GM12892 (cell line): ENCODE measurements around the gene GATA2.

ENCODE experiments used
- POLR2A ChIP-seq: IDR thresholded peaks from 2 replicates; pipeline ENCODE4 v1.6.1; 2011; ENCODE audit warnings: low read depth, low read length, control low read depth
- POLR2AphosphoS5 ChIP-seq: IDR thresholded peaks from 2 replicates; pipeline ENCODE4 v1.6.1; 2011; ENCODE audit warnings: low read depth, low read length, control low read depth
- TAF1 ChIP-seq: IDR thresholded peaks from 2 replicates; pipeline ENCODE4 v1.6.1; 2011; ENCODE audit warnings: low read depth, mild to moderate bottlenecking, control low read depth, low read length, borderline replicate concordance

GRCh38 chr3:128500556-128500955 lies 7.6 kb upstream of the GATA2 start:
- no peak for TF ChIP-seq POLR2AphosphoS5
- no peak for TF ChIP-seq POLR2A
- TF ChIP-seq TAF1: no peak
